Measurements from ENCODE around the gene COLQ. TPM values are rescaled to one million over a fixed set of nuclear protein-coding genes. Genes with fewer than 3 reads are reported as not detected.
"Not testable (repeated sequence)": the region's sequence is repeated elsewhere in the genome, so short reads cannot be mapped to it uniquely, and the experiment has no call there.

The COLQ gene
- total and polyA plus RNA-seq, 2 donors = 1.8 to 6.8 TPM

- DNase-seq (ENCODE audit: extremely low spot score) = no peak
- H3K4me3 ChIP-seq (ENCODE audit: low read depth, low read length) = no peak overlapping the region
- no peaks in the 10 kb centered on the region for H3K4me1 ChIP-seq (ENCODE audit: insufficient read depth)
- H3K27ac ChIP-seq (ENCODE audit: low read depth) = no peak overlapping the region
- peaks cover 7% of the 10 kb centered on the region for H3K36me3 ChIP-seq (ENCODE audit: insufficient read depth)
- WGBS = 87% methylated on average over 1 of the region's 1 CpG
These were observed 90.9 kb downstream of the COLQ start for GRCh38 chr3:15430624-15431023.

GRCh38 chr3:15429080-15429479 lies 92.4 kb downstream of the COLQ start:
- Histone ChIP-seq H3K4me1 (ENCODE audit: insufficient read depth) (no peaks in the 10 kb centered on the region), H3K36me3 (ENCODE audit: insufficient read depth) (peaks cover 4% of the 10 kb centered on the region), H3K4me3 (ENCODE audit: low read depth, low read length) (no peak overlapping the region), H3K27ac (ENCODE audit: low read depth) (no peak overlapping the region)
- 91% methylated on average over 6 of the region's 6 CpGs for WGBS
- no peak for DNase-seq (ENCODE audit: extremely low spot score)

GRCh38 chr3:15428539-15428938 lies 93.0 kb downstream of the COLQ start:
- no peak for DNase-seq (ENCODE audit: extremely low spot score)
- WGBS = 26% methylated on average over 9 of the region's 9 CpGs
- peaks cover 4% of the 10 kb centered on the region for H3K36me3 ChIP-seq (ENCODE audit: insufficient read depth)
- H3K27ac ChIP-seq (ENCODE audit: low read depth) = no peak overlapping the region
- no peaks in the 10 kb centered on the region for H3K4me1 ChIP-seq (ENCODE audit: insufficient read depth)
- peak overlapping the region; percentile 94 for H3K4me3 ChIP-seq (ENCODE audit: low read depth, low read length)

GRCh38 chr3:15427981-15428380 lies 93.5 kb downstream of the COLQ start:
- no peaks in the 10 kb centered on the region for H3K4me1 ChIP-seq (ENCODE audit: insufficient read depth)
- H3K36me3 ChIP-seq (ENCODE audit: insufficient read depth) = peaks cover 4% of the 10 kb centered on the region
- DNase-seq (ENCODE audit: extremely low spot score) = no peak
- peak overlapping the region; percentile 94 for H3K4me3 ChIP-seq (ENCODE audit: low read depth, low read length)
- H3K27ac ChIP-seq (ENCODE audit: low read depth) = no peak overlapping the region
- WGBS = under 1% methylated on average over 11 of the region's 11 CpGs

- DNase-seq (ENCODE audit: extremely low spot score) = peak; percentile 64
- WGBS = under 1% methylated on average over 52 of the region's 52 CpGs
- peaks cover 4% of the 10 kb centered on the region for H3K36me3 ChIP-seq (ENCODE audit: insufficient read depth)
- peak within 1 kb of the TSS; percentile 94 for H3K4me3 ChIP-seq (ENCODE audit: low read depth, low read length)
- H3K27ac ChIP-seq (ENCODE audit: low read depth) = peak within 1 kb of the TSS; percentile 72
- no peaks in the 10 kb centered on the region for H3K4me1 ChIP-seq (ENCODE audit: insufficient read depth)
These were observed 94.2 kb downstream of the COLQ start, which contains the start of the genes EAF1 and METTL6 for GRCh38 chr3:15427182-15427880. Gene EAF1, plus strand, starts transcription at chr3:15427598. Its CDS starts 182 bp downstream, at chr3:15427780. Gene METTL6, minus strand, starts transcription at chr3:15427544. Its CDS starts 1,033 bp downstream, at chr3:15426511.

GRCh38 chr3:15426579-15427118 lies 94.9 kb downstream of the COLQ start:
- Histone ChIP-seq H3K36me3 (ENCODE audit: insufficient read depth) (peaks cover 4% of the 10 kb centered on the region), H3K27ac (ENCODE audit: low read depth) (no peak overlapping the region), H3K4me1 (ENCODE audit: insufficient read depth) (no peaks in the 10 kb centered on the region), H3K4me3 (ENCODE audit: low read depth, low read length) (peak overlapping the region; percentile 94)
- DNase-seq (ENCODE audit: extremely low spot score) = no peak
- 41% methylated on average over 16 of the region's 16 CpGs for WGBS

- Histone ChIP-seq H3K27ac (ENCODE audit: low read depth) (no peak overlapping the region), H3K4me3 (ENCODE audit: low read depth, low read length) (no peak overlapping the region), H3K4me1 (ENCODE audit: insufficient read depth) (no peaks in the 10 kb centered on the region), H3K36me3 (ENCODE audit: insufficient read depth) (peaks cover 3% of the 10 kb centered on the region)
- WGBS = 87% methylated on average over 4 of the region's 4 CpGs
- no peak for DNase-seq (ENCODE audit: extremely low spot score)
These were observed 100.6 kb downstream of the COLQ start for GRCh38 chr3:15420871-15421270.

- WGBS = 93% methylated on average over 7 of the region's 7 CpGs
- not testable (repeated sequence) for H3K36me3 ChIP-seq (ENCODE audit: insufficient read depth); H3K4me1 ChIP-seq (ENCODE audit: insufficient read depth); H3K27ac ChIP-seq (ENCODE audit: low read depth); H3K4me3 ChIP-seq (ENCODE audit: low read depth, low read length); DNase-seq (ENCODE audit: extremely low spot score)
These were observed 110.5 kb downstream of the COLQ start for GRCh38 chr3:15410966-15411365.

- DNase-seq (ENCODE audit: extremely low spot score) = no peak
- WGBS = 97% methylated on average over 2 of the region's 2 CpGs
- Histone ChIP-seq H3K4me3 (ENCODE audit: low read depth, low read length) (no peak overlapping the region), H3K27ac (ENCODE audit: low read depth) (no peak overlapping the region), H3K4me1 (ENCODE audit: insufficient read depth) (no peaks in the 10 kb centered on the region), H3K36me3 (ENCODE audit: insufficient read depth) (peaks cover 6% of the 10 kb centered on the region)
These were observed 111.7 kb downstream of the COLQ start for GRCh38 chr3:15409774-15410173.

- no peaks in the 10 kb centered on the region for H3K4me1 ChIP-seq (ENCODE audit: insufficient read depth)
- peaks cover 6% of the 10 kb centered on the region for H3K36me3 ChIP-seq (ENCODE audit: insufficient read depth)
- DNase-seq (ENCODE audit: extremely low spot score) = no peak
- H3K27ac ChIP-seq (ENCODE audit: low read depth) = no peak overlapping the region
- 91% methylated on average over 3 of the region's 3 CpGs for WGBS
- no peak overlapping the region for H3K4me3 ChIP-seq (ENCODE audit: low read depth, low read length)
These were observed 112.3 kb downstream of the COLQ start for GRCh38 chr3:15409239-15409638.

- Histone ChIP-seq H3K4me1 (ENCODE audit: insufficient read depth) (no peaks in the 10 kb centered on the region), H3K36me3 (ENCODE audit: insufficient read depth) (peaks cover 2% of the 10 kb centered on the region), H3K4me3 (ENCODE audit: low read depth, low read length) (no peak overlapping the region), H3K27ac (ENCODE audit: low read depth) (no peak overlapping the region)
- no peak for DNase-seq (ENCODE audit: extremely low spot score)
- WGBS = 44% methylated on average over 3 of the region's 3 CpGs
These were observed 116.0 kb downstream of the COLQ start for GRCh38 chr3:15405448-15406050.

GRCh38 chr3:15404767-15405166 lies 116.7 kb downstream of the COLQ start:
- H3K4me3 ChIP-seq (ENCODE audit: low read depth, low read length) = no peak overlapping the region
- no peak for DNase-seq (ENCODE audit: extremely low spot score)
- no peaks in the 10 kb centered on the region for H3K4me1 ChIP-seq (ENCODE audit: insufficient read depth)
- WGBS = 94% methylated on average over 1 of the region's 1 CpG
- H3K27ac ChIP-seq (ENCODE audit: low read depth) = no peak overlapping the region
- H3K36me3 ChIP-seq (ENCODE audit: insufficient read depth) = no peaks in the 10 kb centered on the region

- no peak overlapping the region for H3K27ac ChIP-seq (ENCODE audit: low read depth)
- DNase-seq (ENCODE audit: extremely low spot score) = no peak
- WGBS = 80% methylated on average over 3 of the region's 3 CpGs
- H3K4me3 ChIP-seq (ENCODE audit: low read depth, low read length) = no peak overlapping the region
- H3K36me3 ChIP-seq (ENCODE audit: insufficient read depth) = no peaks in the 10 kb centered on the region
- H3K4me1 ChIP-seq (ENCODE audit: insufficient read depth) = no peaks in the 10 kb centered on the region
These were observed 117.5 kb downstream of the COLQ start for GRCh38 chr3:15403965-15404364.

- H3K36me3 ChIP-seq (ENCODE audit: insufficient read depth) = no peaks in the 10 kb centered on the region
- no peaks in the 10 kb centered on the region for H3K4me1 ChIP-seq (ENCODE audit: insufficient read depth)
- no peak for DNase-seq (ENCODE audit: extremely low spot score)
- no peak overlapping the region for H3K4me3 ChIP-seq (ENCODE audit: low read depth, low read length)
- H3K27ac ChIP-seq (ENCODE audit: low read depth) = no peak overlapping the region
- 65% methylated on average over 3 of the region's 3 CpGs for WGBS
These were observed 118.0 kb downstream of the COLQ start for GRCh38 chr3:15403495-15403894.

Measured in urinary bladder (tissue), 4 donors.